NCI-H2196 treated with DMSO at 0.1 percent for 48 hours (cell line): ENCODE measurements around the gene DHRS9.
"Not testable (repeated sequence)": the region's sequence is repeated elsewhere in the genome, so short reads cannot be mapped to it uniquely, and the experiment has no call there.

Experiments
- DNase-seq: peaks from one replicate; lab custom pipeline; 2025; ENCODE audit not compliant: unreplicated experiment; lab: John Stamatoyannopoulos, UW

DHRS9 gene

GRCh38 chr2:169131587-169132512, 62.5 kb downstream of the DHRS9 start:
- peak; percentile 6 for DNase-seq

DNA sequence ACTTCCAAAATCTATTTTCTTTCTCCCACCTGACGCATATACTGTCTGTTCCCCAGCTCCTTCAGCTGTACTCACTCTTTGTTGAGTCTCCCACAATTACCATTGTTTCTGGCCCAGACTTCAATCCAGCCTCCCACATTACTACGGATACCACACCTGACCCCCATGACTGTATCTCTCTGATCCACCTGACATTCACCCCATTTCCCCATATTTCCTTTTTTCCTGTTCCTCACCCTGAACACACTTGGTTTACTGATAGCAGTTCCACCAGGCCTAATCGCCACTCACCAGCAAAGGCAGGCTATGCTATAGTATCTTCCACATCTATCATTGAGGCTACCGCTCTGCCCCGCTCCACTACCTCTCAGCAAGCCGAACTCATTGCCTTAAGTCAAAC, 64.9 kb downstream of the DHRS9 start:
- not testable (repeated sequence) for DNase-seq

DNA sequence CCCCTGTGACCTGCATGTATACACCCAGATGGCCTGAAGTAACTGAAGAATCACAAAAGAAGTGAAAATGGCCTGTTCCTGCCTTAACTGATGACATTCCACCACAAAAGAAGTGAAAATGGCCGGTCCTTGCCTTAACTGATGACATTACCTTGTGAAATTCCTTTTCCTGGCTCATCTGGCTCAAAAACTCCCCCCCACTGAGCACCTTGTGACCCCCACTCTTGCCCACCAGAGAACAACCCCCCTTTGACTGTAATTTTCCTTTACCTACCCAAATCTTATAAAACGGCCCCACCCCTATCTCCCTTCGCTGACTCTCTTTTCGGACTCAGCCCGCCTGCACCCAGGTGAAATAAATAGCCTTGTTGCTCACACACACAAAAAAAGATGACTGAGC, 67.1 kb downstream of the DHRS9 start:
- not testable (repeated sequence) for DNase-seq

DNA sequence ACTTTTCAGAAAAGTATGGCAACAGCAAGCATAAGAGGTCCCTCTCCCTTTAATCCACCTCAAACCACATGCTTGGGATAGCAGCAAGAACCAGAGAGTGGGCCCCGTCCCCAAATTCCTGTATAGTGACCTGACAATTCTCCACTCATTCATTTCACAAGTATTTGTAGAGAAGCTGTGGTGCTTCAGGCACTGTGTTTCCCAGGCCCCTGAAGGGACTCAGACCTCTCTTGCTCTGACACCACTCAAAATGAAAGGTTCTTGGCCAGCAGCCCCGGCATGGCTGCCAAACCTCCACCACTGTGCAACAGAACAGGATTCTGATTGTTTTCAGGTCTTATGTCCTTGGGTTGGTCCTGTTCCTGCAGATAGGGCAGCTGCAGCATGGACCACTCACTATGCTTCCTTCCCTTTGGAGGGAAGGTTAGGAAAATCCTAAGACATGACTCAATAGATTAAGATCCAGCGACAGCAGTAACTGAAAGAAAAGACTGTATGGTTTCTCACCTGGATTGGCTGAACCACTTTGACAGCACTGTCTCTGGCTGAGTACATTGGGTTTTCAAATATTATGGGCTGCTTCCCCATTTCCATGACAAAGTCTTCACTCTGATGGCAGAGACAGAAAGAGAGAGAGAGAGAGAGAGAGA, 67.6 kb downstream of the DHRS9 start:
- no peak for DNase-seq

DNA sequence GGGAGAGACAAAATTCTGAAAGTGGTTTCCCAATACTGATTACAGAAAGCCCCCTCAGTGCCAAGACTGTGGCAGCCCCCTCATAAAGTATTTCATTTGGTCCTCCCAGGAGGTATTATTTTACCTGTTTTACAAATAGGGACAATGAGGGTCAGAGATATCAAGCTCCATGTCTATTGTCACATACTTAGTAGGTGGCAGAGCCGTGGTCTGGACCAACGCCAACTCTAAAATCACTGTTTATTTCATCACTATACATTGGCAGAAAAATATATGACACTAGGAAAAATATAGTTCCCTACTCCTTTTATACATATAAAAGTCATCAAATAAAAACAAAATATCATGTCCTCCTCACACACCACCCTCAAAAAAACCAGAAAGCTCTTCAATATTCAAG, 68.6 kb downstream of the DHRS9 start:
- no peak for DNase-seq

DNA sequence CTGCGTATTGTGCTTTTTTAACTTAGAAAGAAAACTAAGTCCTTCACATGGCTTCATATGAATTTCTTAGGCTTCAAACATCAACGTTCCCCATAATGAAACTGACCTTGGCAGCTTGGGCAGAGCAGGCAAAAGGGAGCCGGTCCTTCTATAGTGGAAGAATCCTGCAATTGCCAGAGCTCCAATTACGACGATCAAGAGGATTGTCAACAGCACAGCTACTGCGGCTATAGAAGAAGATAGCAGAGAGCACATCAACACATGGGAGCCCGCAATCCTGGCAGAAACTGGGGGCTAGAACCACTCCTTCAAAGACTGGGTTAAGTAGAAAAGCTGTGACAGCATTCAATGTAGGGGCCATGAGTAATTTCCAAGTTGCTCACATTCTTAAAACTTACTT, 69.8 kb downstream of the DHRS9 start:
- no peak for DNase-seq

DNA sequence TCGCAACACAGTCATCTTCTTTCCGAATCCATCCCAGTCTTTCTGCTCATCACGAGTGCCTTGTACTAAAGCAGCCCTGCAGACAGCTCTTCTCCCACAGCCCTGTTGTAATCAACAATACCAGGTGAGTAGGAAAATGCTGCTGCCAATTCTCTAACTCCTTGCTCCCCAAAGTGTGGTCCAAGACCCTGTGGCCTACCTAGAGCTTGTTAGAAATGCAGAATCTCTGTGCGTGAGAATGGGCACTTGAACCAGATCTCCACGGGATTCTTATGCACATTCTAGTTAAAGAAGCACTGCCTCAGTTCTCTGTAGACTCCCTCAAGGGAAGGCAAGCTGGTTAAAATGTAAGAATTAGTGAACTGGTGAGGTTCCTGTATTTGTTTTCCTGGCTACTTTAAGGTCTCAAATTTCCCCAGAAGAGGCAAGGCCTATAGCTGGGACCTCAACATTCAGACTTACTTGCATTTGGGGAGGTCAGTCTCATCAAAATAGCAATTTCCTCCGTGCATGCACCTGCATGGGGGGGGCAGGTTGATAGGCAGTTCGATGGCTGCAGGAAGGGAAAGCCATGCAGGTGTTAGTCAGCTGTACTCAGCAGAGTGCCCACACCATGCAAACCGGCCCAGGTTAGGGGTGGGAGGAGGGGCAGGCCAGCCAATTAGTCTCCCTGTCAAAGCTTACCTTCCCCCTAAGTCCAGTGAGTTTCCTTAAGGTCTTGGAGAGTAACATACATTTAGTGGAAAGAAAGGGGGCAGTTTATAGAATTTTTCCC, 70.8 kb downstream of the DHRS9 start:
- DNase-seq, result no peak

DNA sequence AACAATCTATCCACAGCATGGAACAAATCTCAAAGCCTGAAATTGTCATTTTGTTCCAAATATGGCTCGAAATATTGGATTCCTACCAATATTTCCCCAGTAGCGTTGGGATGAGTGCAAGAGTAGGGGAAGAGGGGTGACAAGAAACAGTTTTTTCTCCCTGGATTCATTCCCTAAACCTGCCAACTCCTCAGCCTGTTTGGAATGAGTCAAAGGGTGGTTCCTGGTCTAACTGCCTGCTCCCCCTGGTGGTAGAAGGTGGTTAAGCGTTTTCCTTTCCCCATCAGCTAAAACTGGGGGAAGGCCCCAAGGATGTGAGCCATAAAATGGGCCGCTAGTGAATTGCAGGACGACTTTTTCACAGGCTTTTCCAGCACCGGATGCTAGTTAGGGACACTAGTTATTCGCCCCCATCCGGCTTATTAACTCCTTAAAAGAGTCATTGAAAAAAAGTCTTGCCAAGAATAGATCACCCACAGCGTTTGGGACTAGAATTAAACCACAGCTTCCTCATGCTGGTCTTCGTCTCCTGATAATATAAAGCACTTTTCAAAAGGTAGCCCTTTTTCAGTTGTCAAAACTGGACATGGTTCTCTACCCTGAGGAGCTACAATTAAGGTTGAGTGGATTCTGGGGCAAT, 72.5 kb downstream of the DHRS9 start:
- no peak for DNase-seq

DNA sequence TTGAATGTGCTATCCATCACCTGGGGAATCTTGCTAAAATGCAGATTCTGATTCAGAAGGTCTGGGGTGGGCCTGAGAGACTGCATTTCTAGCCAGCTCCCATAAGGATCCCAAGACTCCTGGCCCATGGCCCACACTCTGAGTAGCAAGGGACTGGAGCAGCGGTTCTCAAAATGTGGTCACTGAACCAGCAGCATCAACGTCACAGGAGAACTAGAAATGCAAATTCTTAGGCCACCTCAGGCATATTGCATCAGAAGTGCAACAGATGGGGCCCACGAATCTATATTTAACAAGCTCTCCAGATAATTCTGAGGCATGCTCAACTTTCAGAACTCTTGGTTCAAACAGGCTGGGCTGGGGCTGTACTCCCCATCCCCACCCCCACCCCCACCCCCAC, 74.6 kb downstream of the DHRS9 start:
- no peak for DNase-seq
